Activated T-cell treated with anti-CD3 and anti-CD28 coated beads, Interleukin-2, amount 50 U/mL, for 4 hours (primary cell): ENCODE data around the gene CERS4. TPM values are rescaled to one million over a fixed set of nuclear protein-coding genes. Genes with fewer than 3 reads are reported as not detected.
"Not testable (repeated sequence)": the region's sequence is repeated elsewhere in the genome, so short reads cannot be mapped to it uniquely, and the experiment has no call there.

Experiments
- ATAC-seq, 2 donors: fragments of 200-7000 bp; cut with Tn5 transposase; one replicate each; pipeline ENCODE4 v1.10.0; 2021
- DNase-seq: peaks from one replicate; pipeline ENCODE4 v3.0.0-alpha.2; 2020
- H3K27me3 Mint-ChIP-seq: one replicate; pipeline ENCODE4 v1.8.0; 2021; ENCODE audit warnings: low read depth, mixed read lengths
- H3K36me3 Mint-ChIP-seq: one replicate; pipeline ENCODE4 v1.8.0; 2022; ENCODE audit warnings: mixed read lengths; ENCODE audit not compliant: insufficient read depth
- H3K4me1 Mint-ChIP-seq: one replicate; pipeline ENCODE4 v1.8.0; 2021; ENCODE audit warnings: low read depth, mixed read lengths
- H3K4me3 Mint-ChIP-seq: one replicate; pipeline ENCODE4 v1.8.0; 2021; ENCODE audit warnings: mild to moderate bottlenecking, moderate library complexity, mixed read lengths
- H3K9me3 Mint-ChIP-seq: one replicate; pipeline ENCODE4 v1.8.0; 2021; ENCODE audit warnings: mixed read lengths
- total RNA-seq, 3 donors: library from RNA; stranded (reverse); gene quantifications; one replicate each; pipeline ENCODE4 v1.2.1, GENCODE V29; 2021

CERS4 gene
- total RNA-seq, 3 donors from 2014 or later = 16.8 to 24.1 (median 19.6) TPM

GRCh38 chr19:8259142-8259921 is 50.2 kb downstream of the CERS4 start:
- peaks cover 13% of the 10 kb centered on the region for H3K36me3 Mint-ChIP-seq
- ATAC-seq (no peak), DNase-seq (no peak)
- H3K4me3 Mint-ChIP-seq = no peak overlapping the region
- no peaks in the 10 kb centered on the region for H3K27me3 Mint-ChIP-seq
- no peaks in the 10 kb centered on the region for H3K9me3 Mint-ChIP-seq
- H3K4me1 Mint-ChIP-seq = no peaks in the 10 kb centered on the region

GRCh38 chr19:8259922-8260247 is 50.7 kb downstream of the CERS4 start:
- no peaks in the 10 kb centered on the region for H3K27me3 Mint-ChIP-seq
- no peak for ATAC-seq
- H3K4me1 Mint-ChIP-seq = no peaks in the 10 kb centered on the region
- no peak for DNase-seq
- no peak overlapping the region for H3K4me3 Mint-ChIP-seq
- H3K9me3 Mint-ChIP-seq = no peaks in the 10 kb centered on the region
- peaks cover 13% of the 10 kb centered on the region for H3K36me3 Mint-ChIP-seq

- H3K9me3 Mint-ChIP-seq = no peaks in the 10 kb centered on the region
- ATAC-seq (no peak), DNase-seq (no peak)
- H3K4me1 Mint-ChIP-seq = no peaks in the 10 kb centered on the region
- H3K36me3 Mint-ChIP-seq = peaks cover 9% of the 10 kb centered on the region
- no peaks in the 10 kb centered on the region for H3K27me3 Mint-ChIP-seq
- H3K4me3 Mint-ChIP-seq = no peak overlapping the region
These were observed 52.2 kb downstream of the CERS4 start for GRCh38 chr19:8261347-8261746.

DNA sequence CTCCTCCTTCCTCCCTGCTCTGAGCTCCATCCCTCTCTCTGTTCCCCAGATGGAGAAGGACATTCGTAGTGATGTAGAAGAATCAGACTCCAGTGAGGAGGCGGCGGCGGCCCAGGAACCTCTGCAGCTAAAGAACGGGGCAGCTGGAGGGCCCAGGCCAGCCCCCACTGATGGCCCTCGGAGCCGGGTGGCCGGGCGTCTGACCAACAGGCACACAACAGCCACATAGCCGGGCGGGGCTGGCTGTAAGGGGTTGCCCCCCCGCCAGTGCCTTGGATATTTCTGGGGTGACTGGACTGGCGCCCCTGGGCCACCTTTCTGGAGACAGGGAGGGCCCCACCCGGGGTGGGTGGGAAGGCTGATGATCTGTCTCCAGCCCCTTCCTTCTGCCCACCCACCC is 52.7 kb downstream of the CERS4 start:
- Mint-ChIP-seq H3K27me3 (no peaks in the 10 kb centered on the region), H3K36me3 (peaks cover 9% of the 10 kb centered on the region), H3K4me3 (no peak overlapping the region), H3K4me1 (no peaks in the 10 kb centered on the region), H3K9me3 (no peaks in the 10 kb centered on the region)
- ATAC-seq = no peak
- no peak for DNase-seq

DNA sequence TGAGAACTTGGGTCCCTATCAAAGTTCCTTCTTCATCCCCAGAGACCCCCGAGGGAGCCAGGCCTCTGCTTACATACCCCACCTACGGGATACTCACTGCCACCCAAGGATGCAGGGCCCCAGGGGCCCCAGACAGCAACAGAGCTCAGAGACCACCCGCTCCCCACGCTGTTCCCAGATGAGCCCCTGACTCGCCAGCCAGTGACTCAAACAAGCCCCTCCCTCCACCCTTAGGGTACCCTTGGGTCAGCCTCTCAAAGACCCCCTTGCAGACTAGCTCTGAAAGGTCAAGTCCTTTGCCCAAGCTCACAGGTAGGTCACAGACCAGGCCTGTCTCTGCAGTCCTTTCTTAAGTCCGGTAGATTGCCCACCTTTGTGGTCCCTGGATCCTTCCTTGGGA is 53.3 kb downstream of the CERS4 start:
- H3K4me1 Mint-ChIP-seq = no peaks in the 10 kb centered on the region
- no peak for DNase-seq

GRCh38 chr19:8264248-8264647 is 55.1 kb downstream of the CERS4 start:
- not testable (repeated sequence) for H3K9me3 Mint-ChIP-seq, H3K36me3 Mint-ChIP-seq, H3K4me1 Mint-ChIP-seq, DNase-seq, H3K4me3 Mint-ChIP-seq, H3K27me3 Mint-ChIP-seq, ATAC-seq

More for the DNA sequence above, 53.3 kb downstream of the CERS4 start:
- H3K9me3 Mint-ChIP-seq = no peaks in the 10 kb centered on the region
- ATAC-seq = no peak
- H3K4me3 Mint-ChIP-seq = no peak overlapping the region
- H3K36me3 Mint-ChIP-seq = peaks cover 6% of the 10 kb centered on the region
- H3K27me3 Mint-ChIP-seq = no peaks in the 10 kb centered on the region

DNA sequence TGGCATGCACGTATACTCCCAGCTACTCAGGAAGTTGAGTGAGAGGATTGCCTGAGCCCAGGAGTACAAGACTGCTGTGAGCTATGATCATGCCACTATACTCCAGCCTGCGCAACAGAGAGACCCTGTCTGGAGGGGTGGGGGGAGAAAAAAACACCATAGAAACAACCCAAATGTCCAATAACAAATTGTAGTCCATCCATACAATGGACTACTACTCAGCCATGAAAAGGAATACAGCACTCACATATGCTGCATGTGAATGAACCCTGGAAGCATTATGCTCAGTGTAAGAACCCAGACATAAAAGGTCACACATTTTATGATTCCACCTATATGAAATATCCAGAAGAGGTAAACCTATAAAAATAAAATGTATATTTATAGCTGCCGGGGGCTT is 56.7 kb downstream of the CERS4 start:
- Mint-ChIP-seq H3K9me3 (no peaks in the 10 kb centered on the region), H3K27me3 (no peaks in the 10 kb centered on the region), H3K4me3 (no peak overlapping the region), H3K4me1 (peaks cover 12% of the 10 kb centered on the region), H3K36me3 (no peaks in the 10 kb centered on the region)
- DNase-seq (no peak), ATAC-seq (no peak)

- DNase-seq = no peak
- H3K36me3 Mint-ChIP-seq = no peaks in the 10 kb centered on the region
- H3K4me1 Mint-ChIP-seq = peaks cover 12% of the 10 kb centered on the region
- ATAC-seq = no peak
- H3K4me3 Mint-ChIP-seq = peak overlapping the region; percentile 87
- H3K27me3 Mint-ChIP-seq = no peaks in the 10 kb centered on the region
- H3K9me3 Mint-ChIP-seq = no peaks in the 10 kb centered on the region
These were observed 60.6 kb downstream of the CERS4 start for GRCh38 chr19:8269724-8270123.

- not testable (repeated sequence) for H3K4me1 Mint-ChIP-seq, H3K27me3 Mint-ChIP-seq, H3K9me3 Mint-ChIP-seq, H3K4me3 Mint-ChIP-seq, DNase-seq, ATAC-seq, H3K36me3 Mint-ChIP-seq
These were observed 67.3 kb downstream of the CERS4 start for GRCh38 chr19:8276508-8276907.

DNA sequence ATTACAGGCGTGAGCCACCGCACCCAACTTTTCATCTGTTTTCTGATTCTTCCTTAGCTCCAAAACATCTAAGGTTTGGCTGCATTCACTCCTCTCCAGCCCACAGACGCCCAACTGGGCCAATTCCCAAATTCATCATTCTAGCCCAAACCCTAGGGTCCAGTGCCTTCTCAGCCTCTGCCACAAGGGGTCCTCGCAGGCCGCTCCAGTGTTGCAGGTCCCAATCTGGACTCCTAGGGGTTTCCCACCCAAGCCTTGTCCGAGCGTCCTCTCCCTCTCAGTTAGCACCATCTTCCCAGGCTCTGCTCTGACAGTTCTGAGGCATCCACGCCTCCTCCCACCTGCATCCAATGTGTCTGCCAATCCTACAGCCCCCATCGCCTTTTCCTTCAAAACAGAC is 82.2 kb downstream of the CERS4 start:
- not testable (repeated sequence) for H3K27me3 Mint-ChIP-seq, H3K4me1 Mint-ChIP-seq, H3K36me3 Mint-ChIP-seq, DNase-seq, H3K9me3 Mint-ChIP-seq, H3K4me3 Mint-ChIP-seq
- ATAC-seq = peak; percentile 18 to 54

- DNase-seq = no peak
- Mint-ChIP-seq H3K36me3 (peaks cover 2% of the 10 kb centered on the region), H3K4me3 (no peak overlapping the region), H3K4me1 (peaks cover 12% of the 10 kb centered on the region), H3K9me3 (no peaks in the 10 kb centered on the region), H3K27me3 (no peaks in the 10 kb centered on the region)
- no peak for ATAC-seq
These were observed 93.2 kb downstream of the CERS4 start for GRCh38 chr19:8302357-8302691.

DNA sequence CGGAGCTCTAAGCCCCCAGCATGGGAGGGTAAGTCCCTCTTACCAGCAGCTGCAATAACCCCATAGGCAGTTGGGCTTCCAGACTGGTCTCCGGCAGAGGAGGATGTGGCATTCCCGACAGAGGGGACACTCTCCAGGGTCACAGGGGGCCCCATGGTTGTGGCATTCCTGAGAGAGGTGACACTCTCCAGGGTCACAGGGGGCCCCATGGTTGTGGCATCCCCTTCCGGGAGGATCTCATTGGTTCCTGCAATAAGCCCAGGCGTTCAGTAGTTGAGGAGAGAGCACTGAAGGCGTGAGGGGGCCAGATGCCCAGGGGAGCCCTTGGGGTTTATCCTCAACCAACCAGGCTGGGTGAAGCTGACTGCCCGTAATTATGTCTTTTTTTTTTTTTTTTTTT is 93.6 kb downstream of the CERS4 start:
- ATAC-seq = no peak
- DNase-seq = no peak

DNA sequence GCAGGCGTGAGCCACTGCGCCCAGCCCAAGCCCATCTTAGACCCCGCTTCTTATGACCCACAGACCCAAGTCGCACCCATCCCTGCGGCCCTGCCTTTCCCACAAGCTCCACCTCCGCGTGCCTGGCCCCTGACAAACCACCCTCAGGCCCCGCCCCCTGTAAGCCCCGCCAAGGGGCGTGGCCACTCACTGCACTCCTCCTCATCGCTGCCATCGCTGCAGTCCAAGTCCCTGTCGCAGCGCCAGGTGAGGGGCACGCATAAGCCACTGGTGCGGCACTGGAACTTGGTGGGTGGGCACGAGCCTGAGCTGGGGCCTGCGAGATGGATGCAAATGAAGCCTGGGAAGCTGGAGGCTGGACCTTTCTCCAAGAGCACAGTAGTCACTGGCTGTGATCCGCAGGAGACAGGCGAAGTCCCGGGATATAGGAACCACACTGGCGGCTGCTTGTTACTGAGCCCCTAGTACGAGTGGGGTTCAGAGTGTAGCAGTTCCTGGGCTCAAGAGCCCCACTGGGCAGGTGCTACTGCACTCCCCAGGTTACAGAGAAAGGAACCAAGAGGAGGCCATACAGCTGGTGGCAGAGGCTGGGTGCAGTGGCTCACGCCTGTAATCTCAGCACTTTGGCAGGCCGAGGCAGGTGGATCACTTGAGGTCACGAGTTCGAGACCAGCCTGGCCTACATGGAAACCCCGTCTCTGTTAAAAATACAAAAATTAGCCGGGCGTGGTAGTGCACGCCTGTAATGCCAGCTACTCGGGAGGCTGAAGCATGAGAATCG is 95.9 kb downstream of the CERS4 start:
- H3K4me3 Mint-ChIP-seq = no peak overlapping the region
- DNase-seq = no peak
- peaks cover 7% of the 10 kb centered on the region for H3K36me3 Mint-ChIP-seq
- H3K9me3 Mint-ChIP-seq = no peaks in the 10 kb centered on the region
- no peaks in the 10 kb centered on the region for H3K27me3 Mint-ChIP-seq
- peaks cover 32% of the 10 kb centered on the region for H3K4me1 Mint-ChIP-seq
- no peak for ATAC-seq

More for the DNA sequence above, 93.6 kb downstream of the CERS4 start:
- Mint-ChIP-seq H3K36me3 (peaks cover 2% of the 10 kb centered on the region), H3K4me1 (peaks cover 16% of the 10 kb centered on the region), H3K4me3 (no peak overlapping the region), H3K9me3 (no peaks in the 10 kb centered on the region), H3K27me3 (no peaks in the 10 kb centered on the region)

- H3K4me1 Mint-ChIP-seq = peaks cover 32% of the 10 kb centered on the region
- ATAC-seq (no peak), DNase-seq (no peak)
- no peak overlapping the region for H3K4me3 Mint-ChIP-seq
- H3K9me3 Mint-ChIP-seq = no peaks in the 10 kb centered on the region
- H3K27me3 Mint-ChIP-seq = no peaks in the 10 kb centered on the region
- peaks cover 7% of the 10 kb centered on the region for H3K36me3 Mint-ChIP-seq
These were observed 96.6 kb downstream of the CERS4 start for GRCh38 chr19:8305798-8306197.
